Common myeloid progenitor, CD34-positive (primary cell): ENCODE measurements around the gene IGF2R.

Experiments
- CTCF ChIA-PET: fragments of 350-600 bp; sonication (Branson Sonifier 250); formaldehyde crosslinking; loops from one replicate; lab custom pipeline; 2021; ENCODE audit warnings: antibody characterized with exemption; lab: Charles Lee
- POLR2A ChIA-PET: fragments of 350-600 bp; sonication (Branson Sonifier 250); formaldehyde crosslinking; loops from one replicate; lab custom pipeline; 2021; ENCODE audit warnings: antibody characterized with exemption; lab: Charles Lee
- DNase-seq, 3 donors: peaks; one replicate each; pipeline versions ENCODE4 v3.0.0 to v3.0.0-alpha.2; 2013
- H3K27ac ChIP-seq, 2 experiments: 1 replicate in 1 of 2; 2 replicates in 1 of 2; pipeline ENCODE4 v1.7.0; 2013; ENCODE audit warnings: inconsistent platforms in 2 of 2, low read length in 2 of 2, mild to moderate bottlenecking in 2 of 2, low read depth in 1 of 2, moderate library complexity in 1 of 2; ENCODE audit not compliant: severe bottlenecking in 2 of 2, insufficient read depth in 1 of 2, poor library complexity in 1 of 2
- H3K27me3 ChIP-seq, 5 experiments: replicated peaks in 2 of 5; 1 replicate in 3 of 5; 2 replicates in 2 of 5; pipeline versions ENCODE4 v1.6.1 to v1.7.0; 2013; ENCODE audit warnings: low read length in 4 of 5, mild to moderate bottlenecking in 2 of 5, moderate library complexity in 2 of 5, inconsistent platforms in 1 of 5; ENCODE audit not compliant: insufficient read depth in 5 of 5, control insufficient read depth in 4 of 5
- H3K36me3 ChIP-seq, 4 experiments: 1 replicate in 2 of 4; 2 replicates in 2 of 4; pipeline versions ENCODE4 v1.6.1 to v1.7.0; 2013; ENCODE audit warnings: low read length in 3 of 4, control low read depth in 1 of 4, mild to moderate bottlenecking in 1 of 4; ENCODE audit not compliant: control insufficient read depth in 4 of 4, insufficient read depth in 4 of 4
- H3K4me1 ChIP-seq, 4 experiments: 1 replicate in 3 of 4; 2 replicates in 1 of 4; pipeline versions ENCODE4 v1.6.1 to v1.7.1; 2013; ENCODE audit warnings: low read length in 3 of 4, mild to moderate bottlenecking in 3 of 4, control low read depth in 1 of 4, inconsistent platforms in 1 of 4, moderate library complexity in 1 of 4; ENCODE audit not compliant: control insufficient read depth in 4 of 4, insufficient read depth in 4 of 4; ENCODE audit errors: control extremely low read depth in 1 of 4
- H3K4me3 ChIP-seq, 7 experiments: 1 replicate in 4 of 7; 2 replicates in 3 of 7; pipeline versions ENCODE4 v1.5.1 to v1.7.0; 2013; ENCODE audit warnings: mild to moderate bottlenecking in 7 of 7, low read length in 6 of 7, moderate library complexity in 6 of 7, inconsistent platforms in 2 of 7, low read depth in 2 of 7, control low read depth in 1 of 7; ENCODE audit not compliant: insufficient read depth in 4 of 7, control insufficient read depth in 1 of 7; ENCODE audit errors: extremely low read depth in 1 of 7
- H3K9me3 ChIP-seq, 5 experiments: 1 replicate in 4 of 5; 2 replicates in 1 of 5; pipeline versions ENCODE4 v1.6.1 to v1.7.1; 2013; ENCODE audit warnings: low read length in 4 of 5, mild to moderate bottlenecking in 2 of 5, inconsistent platforms in 1 of 5, low read depth in 1 of 5, moderate library complexity in 1 of 5; ENCODE audit not compliant: control insufficient read depth in 4 of 5, insufficient read depth in 2 of 5; ENCODE audit errors: control extremely low read depth in 1 of 5
- WGBS: methylation state at CpG from one replicate; pipeline ENCODE4 v1.1.5; 2013; ENCODE audit not compliant: insufficient coverage; 5-methylcytosine and 5-hydroxymethylcytosine counted together

Gene IGF2R

GRCh38 chr6:160101277-160102205, 132.7 kb downstream of the IGF2R start:
- Histone ChIP-seq H3K36me3 (peaks cover 0 to 11% (median under 1%) of the 10 kb centered on the region in 4 experiments), H3K27ac (no peak overlapping the region), H3K9me3 (no peaks in the 10 kb centered on the region), H3K4me3 (peak overlapping the region in 2 of 7 experiments; percentile 1 to 30), H3K27me3 (peaks cover 0 to 3% (median 0%) of the 10 kb centered on the region in 5 experiments), H3K4me1 (peaks cover 0 to 24% (median 19%) of the 10 kb centered on the region in 4 experiments)
- DNase-seq = peak; percentile 74 to 93 (median 88)
- 36% methylated on average over 10 of the region's 23 CpGs for WGBS
- ChIA-PET POLR2A (no interaction called here), CTCF (interaction anchor here (0.9 to 1.7 kb wide), 3 partner anchors 11 to 238 kb away, joined by 3 to 6 read pairs (median 3); no protein-coding TSS in a partner anchor)

- ChIA-PET CTCF (interaction anchor here (0.9 to 2.8 kb wide), 4 partner anchors 15 to 353 kb away, joined by 3 to 15 read pairs (median 4); no protein-coding TSS in a partner anchor), POLR2A (no interaction called here)
- no peak for DNase-seq
- Histone ChIP-seq H3K36me3 (peaks cover 0 to 11% (median 0%) of the 10 kb centered on the region in 4 experiments), H3K4me3 (no peak overlapping the region), H3K27me3 (peaks cover 0 to 6% (median 0%) of the 10 kb centered on the region in 5 experiments), H3K4me1 (peaks cover 0 to 24% (median 19%) of the 10 kb centered on the region in 4 experiments), H3K9me3 (no peaks in the 10 kb centered on the region), H3K27ac (no peak overlapping the region)
- 96% methylated on average over 14 of the region's 16 CpGs for WGBS
Measured at GRCh38 chr6:160102399-160102798, 133.5 kb downstream of the IGF2R start.

- peak; percentile 47 to 67 (median 53) for DNase-seq
- peaks cover 0 to 4% (median 0%) of the 10 kb centered on the region in 5 experiments for H3K27me3 ChIP-seq
Measured at GRCh38 chr6:160102956-160103824, 134.3 kb downstream of the IGF2R start.

GRCh38 chr6:160103825-160104100, 134.9 kb downstream of the IGF2R start:
- Histone ChIP-seq H3K27me3 (peaks cover 0 to 4% (median 0%) of the 10 kb centered on the region in 5 experiments), H3K4me1 (peaks cover 0 to 24% (median 19%) of the 10 kb centered on the region in 4 experiments), H3K27ac (no peak overlapping the region), H3K36me3 (peaks cover 0 to 11% (median 0%) of the 10 kb centered on the region in 4 experiments), H3K4me3 (no peak overlapping the region), H3K9me3 (no peaks in the 10 kb centered on the region)
- POLR2A ChIA-PET = no interaction called here
- CTCF ChIA-PET = interaction anchor here (0.9 to 2.8 kb wide), 2 partner anchors 16 to 64 kb away, joined by 3 to 15 read pairs; no protein-coding TSS in a partner anchor
- WGBS = 90% methylated on average over 4 of the region's 7 CpGs
- no peak for DNase-seq

More at GRCh38 chr6:160102956-160103824, 134.3 kb downstream of the IGF2R start:
- Histone ChIP-seq H3K4me1 (peaks cover 0 to 24% (median 19%) of the 10 kb centered on the region in 4 experiments), H3K36me3 (peaks cover 0 to 11% (median 0%) of the 10 kb centered on the region in 4 experiments), H3K4me3 (no peak overlapping the region), H3K27ac (no peak overlapping the region), H3K9me3 (no peaks in the 10 kb centered on the region)
- WGBS = 96% methylated on average over 9 of the region's 14 CpGs
- ChIA-PET CTCF (interaction anchor here (0.9 to 2.8 kb wide), 4 partner anchors 15 to 352 kb away, joined by 3 to 15 read pairs (median 4); no protein-coding TSS in a partner anchor), POLR2A (no interaction called here)

GRCh38 chr6:160104821-160105517, 136.1 kb downstream of the IGF2R start:
- ChIA-PET CTCF (interaction anchor here (0.8 to 2.8 kb wide), 4 partner anchors 17 to 251 kb away, joined by 3 to 15 read pairs (median 4); no protein-coding TSS in a partner anchor), POLR2A (no interaction called here)
- peaks cover 0 to 4% (median 0%) of the 10 kb centered on the region in 5 experiments for H3K27me3 ChIP-seq
- 98% methylated on average over 19 of the region's 20 CpGs for WGBS
- H3K4me3 ChIP-seq = no peak overlapping the region
- DNase-seq = no peak
- peaks cover 0 to 22% (median 15%) of the 10 kb centered on the region in 4 experiments for H3K4me1 ChIP-seq
- H3K27ac ChIP-seq = no peak overlapping the region
- H3K9me3 ChIP-seq = no peaks in the 10 kb centered on the region
- peaks cover 0 to 11% (median 0%) of the 10 kb centered on the region in 4 experiments for H3K36me3 ChIP-seq

GRCh38 chr6:160106010-160106409, 137.1 kb downstream of the IGF2R start:
- Histone ChIP-seq H3K27ac (no peak overlapping the region), H3K4me3 (no peak overlapping the region), H3K4me1 (peaks cover 0 to 18% (median 10%) of the 10 kb centered on the region in 4 experiments), H3K27me3 (peaks cover 0 to 6% (median 0%) of the 10 kb centered on the region in 5 experiments), H3K9me3 (no peaks in the 10 kb centered on the region), H3K36me3 (peaks cover 0 to 11% (median 0%) of the 10 kb centered on the region in 4 experiments)
- CTCF ChIA-PET = no interaction called here
- POLR2A ChIA-PET = no interaction called here
- DNase-seq = no peak
- WGBS = 99% methylated on average over 12 of the region's 14 CpGs
